Measurements from ENCODE around the gene ZDHHC9.

DNA sequence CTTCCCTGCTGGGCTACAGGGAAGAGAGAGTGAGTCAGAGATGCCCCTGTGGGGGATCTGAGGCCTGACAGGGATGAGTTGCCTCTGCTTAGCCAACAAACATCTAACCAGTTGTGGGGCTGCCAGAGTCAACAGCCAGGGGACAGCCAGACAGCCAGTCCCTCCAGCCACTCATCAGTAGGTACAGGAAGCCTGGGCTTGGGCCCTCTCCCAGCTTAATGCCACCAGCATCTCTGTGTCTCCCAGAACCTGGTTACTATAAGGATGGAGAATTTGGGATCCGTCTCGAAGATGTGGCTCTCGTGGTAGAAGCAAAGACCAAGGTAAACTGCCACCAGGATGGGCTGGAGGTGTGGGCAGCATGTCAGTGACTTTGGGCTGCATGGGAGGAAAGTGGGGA is 81.2 kb downstream of the ZDHHC9 start:
- TF ChIP-seq, protein P1, sequence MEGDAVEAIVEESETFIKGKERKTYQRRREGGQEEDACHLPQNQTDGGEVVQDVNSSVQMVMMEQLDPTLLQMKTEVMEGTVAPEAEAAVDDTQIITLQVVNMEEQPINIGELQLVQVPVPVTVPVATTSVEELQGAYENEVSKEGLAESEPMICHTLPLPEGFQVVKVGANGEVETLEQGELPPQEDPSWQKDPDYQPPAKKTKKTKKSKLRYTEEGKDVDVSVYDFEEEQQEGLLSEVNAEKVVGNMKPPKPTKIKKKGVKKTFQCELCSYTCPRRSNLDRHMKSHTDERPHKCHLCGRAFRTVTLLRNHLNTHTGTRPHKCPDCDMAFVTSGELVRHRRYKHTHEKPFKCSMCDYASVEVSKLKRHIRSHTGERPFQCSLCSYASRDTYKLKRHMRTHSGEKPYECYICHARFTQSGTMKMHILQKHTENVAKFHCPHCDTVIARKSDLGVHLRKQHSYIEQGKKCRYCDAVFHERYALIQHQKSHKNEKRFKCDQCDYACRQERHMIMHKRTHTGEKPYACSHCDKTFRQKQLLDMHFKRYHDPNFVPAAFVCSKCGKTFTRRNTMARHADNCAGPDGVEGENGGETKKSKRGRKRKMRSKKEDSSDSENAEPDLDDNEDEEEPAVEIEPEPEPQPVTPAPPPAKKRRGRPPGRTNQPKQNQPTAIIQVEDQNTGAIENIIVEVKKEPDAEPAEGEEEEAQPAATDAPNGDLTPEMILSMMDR (IDR thresholded peaks at IDR 0.05) = no peak
- no peak for TF ChIP-seq POLR2A (IDR thresholded peaks at IDR 0.05)
- no peak for TF ChIP-seq POLR2AphosphoS5 (IDR thresholded peaks at IDR 0.05)
